ENCODE measurements around the gene EXD3. TPM values are rescaled to one million over a fixed set of nuclear protein-coding genes. Genes with fewer than 3 reads are reported as not detected.

Gene EXD3
- total and polyA plus RNA-seq, 2 of the 13 experiments (the other 11 are each of a cell fraction or from before 2014, with no cell fraction given) = 2.7 to 4.8 TPM

DNA sequence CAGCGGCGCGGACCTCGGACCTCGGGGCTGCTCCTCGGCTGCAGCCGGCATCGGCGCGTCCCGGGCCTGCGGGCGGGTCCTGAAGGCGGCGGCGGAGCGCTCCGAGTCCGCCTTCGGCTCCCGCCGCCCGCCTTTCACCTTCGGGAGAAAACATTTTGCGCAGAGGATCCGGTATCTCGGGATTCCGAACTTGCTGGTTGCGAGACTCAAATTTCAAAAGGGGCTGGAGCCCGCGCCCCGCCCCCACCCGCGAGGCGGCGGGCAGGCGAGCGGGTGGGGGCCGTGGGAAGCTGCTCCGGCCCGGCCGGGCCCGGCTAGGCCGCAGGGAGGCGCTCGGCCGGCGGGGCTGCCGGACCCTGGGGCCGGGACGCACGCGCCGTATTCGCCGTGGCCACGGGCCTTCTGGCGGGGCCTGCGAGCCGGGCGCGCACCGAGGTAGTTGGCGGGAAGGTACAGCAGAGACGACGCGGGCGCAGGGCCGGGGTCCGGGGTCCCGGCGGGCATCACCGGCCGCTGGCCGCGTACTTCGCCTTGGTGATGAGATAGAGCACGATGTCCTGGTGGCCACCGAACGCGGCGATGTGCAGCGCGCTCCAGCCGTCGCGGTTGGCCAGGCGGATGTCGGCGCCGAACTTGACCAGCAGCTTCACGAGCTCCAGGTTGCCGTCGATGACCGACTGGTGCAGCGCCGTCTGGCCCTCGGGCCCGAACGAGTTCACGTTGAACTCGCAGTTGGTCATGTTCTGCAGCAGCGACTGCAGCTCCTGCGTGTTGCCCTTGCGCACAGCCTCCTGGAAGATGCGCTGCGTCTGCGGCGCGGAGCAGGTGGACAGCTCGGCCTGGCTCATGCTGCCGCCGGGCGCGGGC is 121.6 kb downstream of the EXD3 start (continued):
- TF ChIP-seq, protein P1, sequence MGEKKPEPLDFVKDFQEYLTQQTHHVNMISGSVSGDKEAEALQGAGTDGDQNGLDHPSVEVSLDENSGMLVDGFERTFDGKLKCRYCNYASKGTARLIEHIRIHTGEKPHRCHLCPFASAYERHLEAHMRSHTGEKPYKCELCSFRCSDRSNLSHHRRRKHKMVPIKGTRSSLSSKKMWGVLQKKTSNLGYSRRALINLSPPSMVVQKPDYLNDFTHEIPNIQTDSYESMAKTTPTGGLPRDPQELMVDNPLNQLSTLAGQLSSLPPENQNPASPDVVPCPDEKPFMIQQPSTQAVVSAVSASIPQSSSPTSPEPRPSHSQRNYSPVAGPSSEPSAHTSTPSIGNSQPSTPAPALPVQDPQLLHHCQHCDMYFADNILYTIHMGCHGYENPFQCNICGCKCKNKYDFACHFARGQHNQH (CRISPR knock-in tag; IDR thresholded peaks at IDR 0.05) = no peak

DNA sequence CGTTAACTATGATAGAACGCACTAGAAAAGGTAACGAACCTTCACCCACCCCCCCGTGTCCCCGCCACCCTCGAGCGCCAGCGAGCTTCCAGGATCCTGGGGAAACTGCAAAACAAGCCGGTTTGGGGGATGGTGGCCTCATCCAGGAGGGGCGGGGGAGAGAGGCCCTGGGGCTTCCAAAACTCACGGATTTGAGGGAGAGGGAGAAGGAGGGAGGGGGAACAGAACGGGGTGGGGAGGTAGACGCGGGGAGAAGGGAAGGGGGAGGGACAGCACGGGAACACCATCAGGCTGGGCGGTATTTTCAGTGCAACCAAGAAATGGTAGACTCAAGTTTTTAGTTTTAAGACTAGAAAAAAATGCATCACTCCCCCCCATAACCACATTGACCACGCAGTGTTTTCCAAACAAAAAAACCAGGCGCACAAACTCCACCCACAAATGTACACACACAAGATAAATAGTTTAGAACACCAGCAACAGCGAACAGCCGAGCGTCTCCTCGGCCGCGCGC is 122.3 kb downstream of the EXD3 start:
- in situ Hi-C loops (cut with HindIII; ENCODE audit: extremely low pct_ligation_motif_present, low pct_unique_long_range_greater_than_20kb) = no loop called here
- BruUV-seq (replicated peaks) = no TSS peak
- Histone ChIP-seq H3K4me2 (ENCODE audit: low read depth, low read length) (peak overlapping the region; percentile 82), H3K27me3 (ENCODE audit: control insufficient read depth in 1 of 2, insufficient read depth in 2 of 2, low read length in 2 of 2) (peaks cover 13 to 73% of the 10 kb centered on the region in 2 experiments), H3K9me3 (ENCODE audit: low read length) (no peaks in the 10 kb centered on the region), H2AFZ (ENCODE audit: low read length) (no peak overlapping the region), H3K4me3 (replicated peaks in 1 of 3; ENCODE audit: insufficient read depth in 1 of 3, low read depth in 2 of 3, low read length in 3 of 3) (peak overlapping the region; percentile 46 to 63 (median 51)), H3K9ac (ENCODE audit: insufficient read depth, low read depth, low read length) (no peak overlapping the region), H3K36me3 (replicated peaks in 1 of 2; ENCODE audit: control insufficient read depth in 1 of 2, insufficient read depth in 2 of 2, low read length in 2 of 2) (no peaks in the 10 kb centered on the region), H3K79me2 (ENCODE audit: insufficient read depth, low read length) (no peaks in the 10 kb centered on the region), H3K27ac (ENCODE audit: extremely low read length, insufficient read depth, low read length) (no peak overlapping the region), H4K20me1 (ENCODE audit: insufficient read depth, low read length) (no peaks in the 10 kb centered on the region), H3K4me1 (ENCODE audit: insufficient read depth, low read length) (peaks cover 74% of the 10 kb centered on the region)
- DNase-seq (ENCODE audit: low spot score) (no peak), FAIRE-seq (peak; percentile 21), ATAC-seq (no peak)
- ChIA-PET CTCF (ENCODE audit: low intra/inter-chr PET ratio, low total read pairs) (interaction anchor here (0.6 kb wide), 1 partner anchor 19 kb away, joined by 3 read pairs; no protein-coding TSS in a partner anchor), POLR2A (interaction anchor here (1.9 kb wide), 1 partner anchor 19 kb away, joined by 5 read pairs; no protein-coding TSS in a partner anchor)
- intact Hi-C loops (cut with micrococcal nuclease; ENCODE audit: unreplicated experiment) = loop anchor here (10.0 kb wide), 1 partner anchor 104 kb away; no protein-coding TSS in a partner anchor
- WGBS (ENCODE audit: low lambda C conversion rate) = 2% methylated on average over 23 of the region's 25 CpGs
- TF ChIP-seq ESRRA (CRISPR knock-in tag; IDR thresholded peaks at IDR 0.05; ENCODE audit: low read depth) (no peak), SP1 (IDR thresholded peaks at IDR 0.05) (no peak), SP1 (CRISPR knock-in tag; IDR thresholded peaks at IDR 0.05) (no peak), NCOA1 (CRISPR knock-in tag; IDR thresholded peaks at IDR 0.05) (no peak), GLI4 (CRISPR knock-in tag; IDR thresholded peaks at IDR 0.05; ENCODE audit: borderline replicate concordance) (no peak), SAP130 (CRISPR knock-in tag; IDR thresholded peaks at IDR 0.05; ENCODE audit: low read depth) (peak; percentile 59; the same call in 1 of the 2 replicates), ATM (IDR thresholded peaks at IDR 0.05; ENCODE audit: borderline replicate concordance) (no peak), GATA4 (IDR thresholded peaks at IDR 0.05; ENCODE audit: borderline replicate concordance, low read depth) (no peak), ZNF619 (CRISPR knock-in tag; IDR thresholded peaks at IDR 0.05) (no peak), ZNF556 (CRISPR knock-in tag; IDR thresholded peaks at IDR 0.05; ENCODE audit: borderline replicate concordance) (no peak), ZNF589 (CRISPR knock-in tag; conservative IDR thresholded peaks at IDR 0.05) (no peak), ZNF572 (CRISPR knock-in tag; IDR thresholded peaks at IDR 0.05) (no peak), RELA (CRISPR knock-in tag; IDR thresholded peaks at IDR 0.05) (no peak), GZF1 (CRISPR knock-in tag; IDR thresholded peaks at IDR 0.05) (no peak)
- TF ChIP-seq, protein P2, sequence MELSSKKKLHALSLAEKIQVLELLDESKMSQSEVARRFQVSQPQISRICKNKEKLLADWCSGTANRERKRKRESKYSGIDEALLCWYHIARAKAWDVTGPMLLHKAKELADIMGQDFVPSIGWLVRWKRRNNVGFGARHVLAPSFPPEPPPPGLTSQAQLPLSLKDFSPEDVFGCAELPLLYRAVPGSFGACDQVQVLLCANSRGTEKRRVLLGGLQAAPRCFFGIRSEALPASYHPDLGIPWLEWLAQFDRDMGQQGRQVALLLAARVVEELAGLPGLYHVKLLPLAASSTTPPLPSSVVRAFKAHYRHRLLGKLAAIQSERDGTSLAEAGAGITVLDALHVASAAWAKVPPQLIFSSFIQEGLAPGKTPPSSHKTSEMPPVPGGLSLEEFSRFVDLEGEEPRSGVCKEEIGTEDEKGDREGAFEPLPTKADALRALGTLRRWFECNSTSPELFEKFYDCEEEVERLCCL (CRISPR knock-in tag; IDR thresholded peaks at IDR 0.05; ENCODE audit: borderline replicate concordance) = no peak
- TF ChIP-seq, protein P3, sequence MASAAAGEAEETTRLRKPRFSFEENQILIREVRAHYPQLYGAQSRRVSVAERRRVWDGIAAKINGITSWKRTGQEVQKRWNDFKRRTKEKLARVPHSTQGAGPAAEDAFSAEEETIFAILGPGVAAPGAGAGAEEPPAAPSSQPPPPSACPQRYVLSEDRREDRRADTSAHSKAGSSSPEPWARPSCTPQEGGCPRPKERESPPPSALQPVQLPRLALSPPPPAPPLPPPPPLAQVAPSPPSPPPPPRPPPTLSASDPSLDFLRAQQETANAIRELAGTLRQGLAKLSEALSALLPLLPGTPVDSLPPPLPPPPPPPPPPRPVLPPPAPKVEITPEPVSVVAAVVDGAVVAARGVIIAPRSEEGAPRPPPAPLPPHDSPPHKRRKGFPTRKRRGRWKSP (CRISPR knock-in tag; IDR thresholded peaks at IDR 0.05) = no peak
- TF ChIP-seq, protein P4, sequence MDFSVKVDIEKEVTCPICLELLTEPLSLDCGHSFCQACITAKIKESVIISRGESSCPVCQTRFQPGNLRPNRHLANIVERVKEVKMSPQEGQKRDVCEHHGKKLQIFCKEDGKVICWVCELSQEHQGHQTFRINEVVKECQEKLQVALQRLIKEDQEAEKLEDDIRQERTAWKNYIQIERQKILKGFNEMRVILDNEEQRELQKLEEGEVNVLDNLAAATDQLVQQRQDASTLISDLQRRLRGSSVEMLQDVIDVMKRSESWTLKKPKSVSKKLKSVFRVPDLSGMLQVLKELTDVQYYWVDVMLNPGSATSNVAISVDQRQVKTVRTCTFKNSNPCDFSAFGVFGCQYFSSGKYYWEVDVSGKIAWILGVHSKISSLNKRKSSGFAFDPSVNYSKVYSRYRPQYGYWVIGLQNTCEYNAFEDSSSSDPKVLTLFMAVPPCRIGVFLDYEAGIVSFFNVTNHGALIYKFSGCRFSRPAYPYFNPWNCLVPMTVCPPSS (IDR thresholded peaks at IDR 0.05) = no peak
